MG63 (cell line): Measurements from ENCODE around the gene PRR15. TPM values are rescaled to one million over a fixed set of nuclear protein-coding genes. Genes with fewer than 3 reads are reported as not detected.

Experiments used
- total RNA-seq: library from RNA; depleted of rRNA; stranded (reverse); fragments of >200 nt; shearing (Covaris generic); gene quantifications from 2 replicates; pipeline ENCODE4 v1.2.3, GENCODE V29; 2014; ENCODE audit warnings: low replicate concordance; rRNA removed

Gene PRR15
- total RNA-seq, 1 experiment from 2014 or later = not detected

Other genes with a start within 250 kb of the PRR15 start
- gene WIPF3, start 242.7 kb downstream of the PRR15 start, total RNA-seq = not detected in 2 replicates